GM21786 (cell line): ENCODE measurements around the gene SORBS2.

Experiments used
- ATAC-seq: cut with Tn5 transposase; IDR thresholded peaks from one replicate; pipeline ENCODE4 v1.9.1; 2021; ENCODE audit not compliant: unreplicated experiment

Gene SORBS2

DNA sequence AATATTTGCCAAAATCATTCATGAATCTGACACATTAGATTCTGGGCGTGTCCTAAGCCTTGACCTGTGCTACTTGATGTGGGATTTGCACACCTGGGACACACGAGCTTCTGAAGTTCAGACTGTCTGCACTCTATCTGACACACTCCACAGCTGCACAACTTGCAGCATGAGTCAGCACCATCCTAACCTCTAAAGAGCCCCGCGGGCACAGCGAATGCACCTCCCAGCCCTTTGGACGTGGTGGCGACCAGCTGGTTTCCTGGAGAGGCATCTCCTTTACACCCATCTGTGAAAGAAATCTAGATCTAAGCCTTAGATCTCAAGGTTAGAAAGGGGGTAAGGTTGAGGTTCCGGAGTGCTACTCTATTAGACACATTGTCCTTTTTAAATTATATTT lies 69.2 kb downstream of the SORBS2 start:
- ATAC-seq, result peak; percentile 64

DNA sequence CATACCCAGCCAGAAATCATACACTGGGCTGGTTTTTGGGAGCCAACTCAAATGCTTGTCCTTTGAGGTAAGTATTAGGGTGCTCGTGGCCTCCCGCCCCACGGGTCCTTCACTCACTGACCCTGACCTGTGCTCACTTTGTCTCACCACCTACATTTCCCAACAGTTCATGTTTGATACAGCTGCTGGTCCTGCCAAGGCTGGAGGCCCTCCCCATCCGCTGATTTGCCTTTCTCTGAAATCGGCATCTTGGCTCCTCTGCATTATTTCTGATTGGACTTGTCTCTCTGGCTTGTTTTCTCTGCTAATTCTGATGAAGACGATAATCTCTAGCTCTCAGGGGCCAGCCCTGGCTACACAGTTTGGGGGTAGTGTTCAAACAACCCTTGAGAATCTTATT lies 70.2 kb downstream of the SORBS2 start:
- ATAC-seq, result no peak

DNA sequence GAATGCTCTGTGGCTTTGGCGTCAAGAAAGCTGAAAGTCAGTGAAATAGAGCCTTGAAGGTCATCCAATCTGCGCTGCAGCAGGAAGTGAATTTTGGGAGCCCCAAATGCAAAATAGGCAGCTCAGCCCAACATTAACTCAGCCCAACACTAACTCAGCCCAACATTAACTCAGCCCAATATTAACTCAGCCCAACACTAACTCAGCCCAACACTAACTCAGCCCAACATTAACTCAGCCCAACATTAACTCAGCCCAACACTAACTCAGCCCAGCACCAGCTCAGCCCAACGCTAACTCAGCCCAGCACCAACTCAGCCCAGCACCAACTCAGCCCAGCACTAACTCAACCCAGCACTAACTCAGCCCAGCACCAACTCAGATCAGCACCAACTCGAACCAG lies 71.5 kb downstream of the SORBS2 start:
- ATAC-seq, result no peak

DNA sequence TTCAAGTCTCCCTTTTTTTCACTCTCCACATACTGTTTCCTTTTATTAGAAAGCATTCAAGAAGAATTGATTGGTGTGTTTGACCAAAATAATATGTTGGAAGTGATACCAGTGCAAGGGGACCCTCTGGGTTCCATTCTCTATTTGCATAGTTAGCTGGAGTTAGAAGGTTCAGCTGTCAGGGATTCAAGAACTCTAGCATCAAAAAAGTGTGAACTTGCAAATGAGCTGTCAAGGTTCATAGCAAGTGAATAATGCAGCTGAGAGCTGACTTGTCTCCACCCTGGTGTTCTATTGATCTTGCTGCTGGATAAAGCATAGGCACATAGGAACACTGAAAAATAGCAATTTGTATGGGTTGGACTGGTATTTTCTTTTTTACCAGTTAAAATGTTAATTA lies 73.2 kb downstream of the SORBS2 start:
- no peak for ATAC-seq

DNA sequence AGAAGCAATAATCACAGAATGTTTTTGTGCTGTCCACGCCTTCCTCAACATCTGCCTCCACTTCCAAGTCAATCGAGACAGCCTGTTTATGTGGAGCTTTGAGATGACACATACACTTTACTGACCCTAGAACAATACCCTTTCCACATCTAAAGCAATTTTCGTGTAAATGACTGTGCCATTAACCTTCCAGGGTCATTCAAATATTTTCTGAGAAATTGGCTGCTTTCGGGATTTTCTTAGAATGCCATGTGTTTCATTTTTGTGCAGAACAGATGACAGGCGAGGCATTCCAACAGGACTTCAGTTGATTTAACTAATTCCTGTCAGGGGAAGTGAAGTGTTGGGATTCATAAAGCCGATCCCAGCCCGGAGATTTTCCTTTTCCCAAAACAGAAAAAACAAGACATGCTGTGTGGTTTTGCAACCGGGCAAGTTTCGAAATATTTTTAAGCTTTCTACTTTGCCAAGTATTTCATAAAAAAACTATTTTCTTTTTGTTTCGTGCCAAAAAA lies 73.9 kb downstream of the SORBS2 start:
- no peak for ATAC-seq

DNA sequence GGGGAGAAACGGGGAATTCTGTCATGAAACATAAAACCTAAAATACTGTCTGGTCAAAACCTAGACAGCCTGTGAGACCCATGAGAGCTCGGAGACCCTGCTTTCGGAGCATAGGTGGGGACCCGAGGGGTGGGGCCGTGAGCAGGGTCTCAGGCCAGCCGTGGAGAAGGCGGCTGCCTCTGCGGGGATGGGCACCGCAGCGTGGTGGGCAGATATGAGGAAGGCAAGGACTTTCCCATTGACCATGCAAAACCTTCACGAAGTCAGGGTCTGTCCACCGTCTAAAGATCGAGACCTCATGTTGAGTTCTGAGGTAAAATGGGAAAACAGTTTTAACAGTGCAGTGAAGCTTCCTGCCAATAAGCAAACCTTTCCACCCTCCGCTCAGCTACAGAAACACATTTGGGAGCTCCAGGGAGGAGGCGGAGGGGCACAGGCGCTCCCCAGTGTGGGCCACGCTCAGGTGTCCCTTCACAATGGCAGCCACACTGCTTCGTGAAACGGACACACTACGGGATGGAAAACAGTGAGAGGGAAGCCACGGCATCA lies 74.4 kb downstream of the SORBS2 start:
- no peak for ATAC-seq

DNA sequence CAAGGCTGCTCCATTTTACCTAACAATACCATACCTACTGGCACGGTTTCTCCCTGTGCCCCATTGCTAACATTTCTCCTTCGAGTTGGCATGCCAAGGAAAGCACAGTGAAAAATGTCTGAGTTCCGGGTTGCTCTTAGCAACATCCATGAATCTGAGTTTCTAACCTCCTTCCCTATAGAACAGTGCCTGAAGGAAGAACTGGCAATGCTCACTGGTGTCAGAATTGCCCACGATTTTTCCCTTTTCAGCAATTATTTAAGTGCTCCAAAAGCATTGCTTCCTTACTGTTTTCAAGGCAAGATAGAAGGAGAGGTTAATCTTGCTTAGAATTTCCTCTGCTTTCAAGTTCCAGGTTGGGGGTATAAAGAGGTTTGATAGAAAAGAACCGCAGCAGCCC lies 75.1 kb downstream of the SORBS2 start:
- no peak for ATAC-seq

DNA sequence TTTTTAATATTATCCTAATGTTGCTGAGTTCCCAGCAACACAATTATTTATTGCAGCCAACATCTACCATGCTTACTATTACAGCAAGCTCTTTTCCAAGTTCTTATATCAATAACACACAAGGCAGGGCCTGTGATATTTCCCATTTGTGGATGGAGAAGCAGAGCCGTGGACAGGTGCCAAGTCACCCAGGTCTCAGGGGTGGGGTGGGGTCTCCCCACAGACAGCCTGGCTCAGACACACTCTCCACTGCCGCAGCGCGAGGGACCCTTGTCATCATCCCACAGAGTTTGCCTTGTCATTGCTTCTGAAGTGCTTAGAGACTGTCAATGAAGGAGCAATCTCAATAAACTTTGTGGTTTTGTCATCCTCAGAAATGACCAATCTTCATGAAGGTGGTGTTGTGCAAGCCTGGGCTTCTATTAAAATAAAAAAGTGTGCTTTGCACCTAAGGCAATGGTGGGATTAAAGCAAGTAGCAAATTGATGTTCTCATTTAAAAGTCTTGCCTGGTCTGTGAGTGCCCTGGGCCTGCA lies 76.1 kb downstream of the SORBS2 start:
- no peak for ATAC-seq

DNA sequence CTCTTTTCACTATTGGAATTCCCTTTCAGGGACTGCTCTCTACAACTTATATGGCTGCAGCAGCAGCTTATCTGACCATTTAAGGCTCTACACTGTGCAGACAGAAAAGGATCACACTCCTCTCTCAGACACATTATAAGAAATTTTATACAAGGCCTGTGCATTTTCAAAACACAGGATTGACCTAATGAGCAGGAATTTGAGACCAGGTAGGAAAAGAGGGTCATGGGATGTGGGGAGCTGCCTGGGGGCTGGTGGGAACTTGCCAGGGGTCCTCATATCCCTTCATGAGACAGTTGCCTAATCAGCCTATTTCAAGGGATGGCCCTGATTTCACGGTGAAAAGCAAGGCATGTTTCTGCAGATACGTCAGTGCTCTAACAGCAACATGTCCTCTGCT lies 77.1 kb downstream of the SORBS2 start:
- no peak for ATAC-seq

DNA sequence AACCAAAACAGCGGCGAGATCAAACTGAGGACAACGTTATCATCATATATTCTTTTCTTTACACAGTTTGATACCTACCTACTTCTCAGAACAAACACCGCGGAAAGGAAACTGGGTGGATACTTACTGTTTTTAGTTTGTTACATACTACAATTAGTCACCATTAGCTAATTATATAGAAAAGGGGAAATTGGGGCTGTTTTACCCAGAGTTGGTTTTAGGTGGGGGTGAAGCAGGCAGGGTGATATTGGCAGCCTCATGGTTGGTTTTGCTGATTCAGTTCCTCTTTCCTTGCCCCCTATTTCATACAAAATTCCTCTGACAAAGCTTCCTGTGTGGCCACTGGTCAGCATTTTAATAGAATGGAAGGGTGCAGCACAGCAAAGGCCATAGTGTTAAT lies 77.8 kb downstream of the SORBS2 start:
- ATAC-seq, result peak; percentile 72

DNA sequence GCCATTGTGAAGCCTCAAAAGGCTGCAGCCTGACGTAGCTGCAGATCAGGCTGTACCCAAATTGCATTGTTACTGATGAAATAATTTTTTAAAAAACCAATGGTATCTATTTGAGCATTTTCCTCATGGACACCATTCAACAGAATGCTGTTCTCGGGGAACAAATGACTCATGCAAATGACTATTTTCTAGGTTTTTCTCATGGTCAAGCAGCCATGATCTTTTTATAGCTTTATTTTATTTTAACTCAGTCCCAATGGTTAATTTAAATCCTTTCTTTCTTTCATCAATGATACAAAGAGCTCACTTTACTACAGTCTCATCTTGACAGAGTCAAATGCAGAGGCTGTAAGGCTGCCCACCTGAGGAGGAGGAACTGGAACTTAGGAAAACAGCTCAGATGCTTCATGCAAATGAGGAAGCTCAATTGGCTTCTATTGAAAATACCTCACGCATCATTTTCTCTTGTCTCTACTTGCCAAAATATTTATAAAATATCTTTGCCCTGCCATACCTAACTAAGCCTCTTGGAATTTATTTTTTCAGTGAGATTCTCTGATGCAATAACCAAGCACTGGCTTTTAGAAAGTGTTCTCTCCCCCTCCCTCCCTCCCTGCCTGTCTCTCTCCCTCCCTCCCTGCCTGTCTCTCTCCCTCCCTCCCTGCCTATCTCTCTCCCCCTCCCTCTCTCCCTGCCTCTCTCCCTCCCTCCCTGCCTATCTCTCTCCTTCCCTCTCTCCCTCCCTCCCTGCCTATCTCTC lies 81.0 kb downstream of the SORBS2 start:
- ATAC-seq, result peak; percentile 63

DNA sequence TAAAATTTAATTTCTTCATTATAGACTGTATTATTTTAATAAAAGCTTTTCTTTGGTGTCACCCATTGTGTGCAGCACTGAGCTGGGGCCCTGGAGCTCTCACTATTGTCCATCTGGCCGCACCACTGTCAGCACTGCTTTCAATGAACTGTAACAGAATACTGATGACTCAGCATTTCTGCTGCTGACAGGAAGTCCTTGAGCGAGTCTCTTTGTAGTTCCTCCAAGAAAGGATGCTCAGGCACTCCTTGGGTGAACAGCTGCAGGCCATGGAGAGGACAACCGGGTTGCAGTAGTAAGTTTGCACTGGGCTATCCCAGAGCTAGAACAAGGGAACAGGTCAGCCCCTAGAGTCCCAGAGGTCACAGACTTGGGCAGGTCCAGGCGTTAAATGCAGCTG lies 81.6 kb downstream of the SORBS2 start:
- peak; percentile 33 for ATAC-seq

DNA sequence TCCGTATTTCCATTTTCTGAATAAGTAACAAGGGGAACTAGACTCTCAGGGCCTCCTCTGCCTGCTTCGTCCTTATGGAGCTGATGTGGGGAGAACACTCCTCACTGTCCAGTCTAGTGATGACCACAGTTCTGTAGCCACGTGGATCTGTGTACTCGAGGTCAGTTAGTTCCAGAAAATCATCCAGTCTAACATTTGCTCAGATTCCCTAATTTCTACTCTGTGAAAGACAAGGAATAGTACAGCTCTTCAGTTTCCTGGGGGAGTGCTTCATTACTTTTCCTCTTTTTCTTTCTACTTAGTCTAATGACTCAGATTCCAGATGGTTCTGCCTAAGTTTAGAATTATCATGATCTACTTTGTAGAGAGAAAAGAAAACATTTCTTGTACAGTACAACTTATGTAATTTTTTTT lies 82.6 kb downstream of the SORBS2 start:
- no peak for ATAC-seq

DNA sequence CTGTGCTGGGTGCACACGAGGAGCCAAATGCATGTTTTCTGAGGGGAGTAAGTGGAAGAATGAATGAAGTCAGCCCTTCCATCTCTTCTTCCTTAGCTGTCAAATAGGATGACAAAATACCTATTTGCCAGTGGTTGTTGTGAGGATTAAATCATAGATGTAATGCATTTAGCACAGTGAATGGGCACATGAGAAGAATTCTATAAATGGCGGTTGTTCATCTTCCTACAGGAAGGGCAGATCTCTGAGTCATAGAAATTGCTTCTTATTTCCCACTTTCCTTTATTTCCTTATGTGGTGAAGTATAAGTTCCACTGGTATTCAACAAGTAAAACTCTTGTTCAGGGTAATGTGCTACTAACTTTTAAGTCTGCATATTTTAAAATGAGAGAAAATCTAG lies 83.1 kb downstream of the SORBS2 start:
- ATAC-seq, result no peak

DNA sequence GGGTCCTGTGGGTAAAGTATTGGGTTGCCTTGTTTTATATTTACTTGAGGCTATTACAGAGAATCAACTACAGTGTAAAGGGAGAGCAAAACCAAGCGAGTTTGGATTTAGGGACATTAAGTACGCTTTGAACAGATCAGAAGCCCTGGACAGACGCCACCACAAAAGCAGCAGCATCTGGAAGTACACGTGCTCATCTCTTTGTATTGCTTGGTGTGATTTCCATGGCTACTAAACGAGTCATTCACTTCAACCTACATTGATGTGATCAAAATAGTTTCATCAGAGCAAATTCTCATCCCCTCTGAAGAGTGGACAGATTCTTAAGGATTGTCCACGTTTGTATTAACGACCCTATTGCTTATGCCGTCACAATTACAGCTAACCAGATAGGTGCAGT lies 85.1 kb downstream of the SORBS2 start:
- ATAC-seq, result no peak

DNA sequence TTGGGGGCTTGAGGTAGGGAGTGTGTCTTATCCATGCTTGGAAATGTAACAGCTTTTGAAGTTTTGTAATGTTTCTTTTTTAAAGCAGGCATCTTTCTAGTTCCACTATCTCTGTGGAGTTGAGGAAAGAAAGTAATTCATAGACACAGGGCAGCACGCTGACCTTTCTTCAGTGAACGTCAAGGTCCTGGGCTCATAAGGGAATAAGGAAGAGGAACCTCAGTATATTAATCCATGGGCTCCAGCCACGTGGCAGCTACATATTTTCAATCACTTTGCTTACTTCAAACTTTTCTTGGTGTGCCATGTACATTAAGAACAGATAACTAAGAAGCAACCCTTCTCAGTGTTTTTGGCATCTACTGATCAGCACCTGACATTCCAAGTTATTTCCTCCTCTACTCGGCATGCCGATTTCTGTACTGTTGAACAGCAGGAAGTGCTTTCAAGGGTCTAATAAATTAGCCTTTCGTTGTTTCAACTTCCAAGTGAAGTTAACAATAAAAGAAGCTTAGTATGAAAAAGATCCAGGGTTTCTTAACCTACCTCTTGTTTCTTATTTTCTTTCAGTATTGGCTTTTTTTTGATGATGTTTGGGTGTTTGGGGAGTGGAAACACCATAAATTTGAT lies 88.2 kb downstream of the SORBS2 start:
- ATAC-seq, result no peak

DNA sequence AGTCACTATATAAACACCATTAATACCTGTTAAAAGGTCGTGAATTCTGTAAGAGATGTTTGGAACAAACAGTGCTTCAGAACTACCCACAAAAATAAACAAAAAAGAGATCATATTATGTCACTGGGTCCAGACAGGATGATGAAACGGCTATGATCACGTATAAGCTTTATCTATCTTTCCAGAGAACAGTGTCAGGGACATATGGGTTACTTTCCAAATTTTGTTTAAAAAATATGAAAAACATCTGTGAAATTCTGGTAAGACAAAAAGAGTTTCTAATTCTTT lies 90.0 kb downstream of the SORBS2 start:
- no peak for ATAC-seq

DNA sequence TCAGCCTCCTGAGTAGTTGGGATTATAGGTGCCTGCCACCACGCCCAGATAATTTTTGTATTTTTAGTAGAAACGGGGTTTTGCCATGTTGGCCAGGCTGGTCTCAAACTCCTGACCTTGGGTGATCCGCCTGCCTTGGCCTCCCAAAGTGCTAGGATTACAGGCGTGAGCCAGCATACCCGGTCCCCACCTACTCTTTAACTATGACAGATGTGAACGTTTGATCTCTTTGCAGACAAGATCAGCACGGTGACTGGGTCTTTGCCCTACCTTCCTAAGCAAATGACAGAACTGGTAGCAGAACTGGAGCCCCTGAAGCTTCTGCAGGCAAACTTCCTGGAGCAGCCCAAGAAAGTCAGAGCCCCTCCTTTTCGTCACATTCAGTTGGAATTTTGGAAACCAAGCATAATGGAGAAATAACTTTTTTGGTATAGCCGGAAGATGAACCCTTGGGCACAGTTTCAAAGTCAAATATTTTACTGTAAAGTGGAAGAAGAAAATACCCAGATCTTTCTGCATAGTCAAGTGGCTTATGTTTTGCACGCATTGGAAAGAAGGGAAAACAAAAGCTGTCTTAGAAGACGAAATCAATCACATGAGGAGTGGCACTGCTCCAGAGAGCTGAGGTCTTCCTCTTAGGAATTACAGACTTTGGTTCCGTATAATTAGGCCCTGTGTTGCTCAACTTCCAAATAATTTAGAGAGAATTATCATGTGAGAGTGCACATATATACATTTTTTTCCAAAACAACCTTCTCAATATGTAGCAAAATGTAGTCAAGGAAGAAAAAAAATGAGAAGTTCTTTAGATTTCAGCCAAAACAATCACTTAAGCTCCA lies 90.6 kb downstream of the SORBS2 start:
- ATAC-seq, result no peak

DNA sequence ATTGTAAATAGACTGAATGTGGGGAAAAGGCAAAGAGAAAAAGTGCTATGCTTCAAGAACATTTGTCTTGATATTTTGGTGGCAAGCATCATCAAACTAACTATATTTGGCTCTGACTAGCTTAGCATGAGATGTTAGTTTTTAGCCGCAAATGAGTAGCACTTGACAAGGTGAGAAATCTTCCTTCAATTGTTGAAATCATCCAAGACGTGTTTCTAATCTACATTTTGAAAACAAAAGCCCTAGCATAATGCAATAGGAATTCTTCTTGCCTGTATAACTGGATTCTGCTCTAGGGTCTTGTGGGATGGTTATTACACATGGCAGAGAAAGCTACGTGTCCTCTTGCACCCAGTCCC lies 92.5 kb downstream of the SORBS2 start:
- no peak for ATAC-seq

DNA sequence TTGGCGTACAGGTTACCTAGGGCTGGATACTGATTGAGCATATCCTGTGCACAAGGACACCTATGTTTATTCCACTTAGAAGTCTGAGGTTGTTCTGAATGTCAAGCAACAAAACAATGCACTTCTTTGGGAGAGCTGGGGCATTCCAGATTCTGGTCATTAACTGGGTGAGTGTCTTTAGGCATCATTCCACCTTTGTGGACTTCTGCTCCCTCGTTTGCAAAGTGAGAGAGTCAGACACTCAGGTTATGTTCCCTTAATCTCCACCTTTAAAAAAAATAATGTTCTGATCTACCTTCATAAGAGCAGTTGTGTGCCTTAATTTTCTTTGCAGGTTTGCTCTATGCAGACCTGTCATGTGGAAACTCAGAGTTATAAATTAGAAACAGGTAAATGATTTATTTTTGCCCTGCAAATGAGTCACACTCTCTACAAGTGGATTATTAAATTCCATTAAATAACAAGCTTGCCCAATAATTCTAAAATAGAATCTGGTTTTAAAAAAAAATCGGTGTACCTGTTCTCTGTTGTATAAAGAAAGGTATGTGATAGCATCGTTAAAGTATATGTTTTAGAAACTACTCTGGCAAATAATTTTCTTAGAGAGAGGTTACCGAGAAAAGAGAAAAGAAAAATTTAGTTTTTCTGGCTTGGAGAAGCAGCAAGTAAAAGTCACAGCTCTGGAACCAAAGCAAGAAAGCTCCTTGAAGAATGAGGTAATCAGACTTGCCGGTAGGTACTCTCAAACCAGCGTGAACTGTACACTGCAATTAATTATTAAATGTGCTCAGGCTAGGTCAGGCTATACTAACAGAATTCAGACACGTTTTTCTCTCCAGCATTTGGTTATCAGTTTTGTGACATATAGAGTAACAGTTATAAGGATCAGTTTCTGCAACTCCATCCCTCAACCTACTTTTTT lies 93.2 kb downstream of the SORBS2 start:
- ATAC-seq, result peak; percentile 59

DNA sequence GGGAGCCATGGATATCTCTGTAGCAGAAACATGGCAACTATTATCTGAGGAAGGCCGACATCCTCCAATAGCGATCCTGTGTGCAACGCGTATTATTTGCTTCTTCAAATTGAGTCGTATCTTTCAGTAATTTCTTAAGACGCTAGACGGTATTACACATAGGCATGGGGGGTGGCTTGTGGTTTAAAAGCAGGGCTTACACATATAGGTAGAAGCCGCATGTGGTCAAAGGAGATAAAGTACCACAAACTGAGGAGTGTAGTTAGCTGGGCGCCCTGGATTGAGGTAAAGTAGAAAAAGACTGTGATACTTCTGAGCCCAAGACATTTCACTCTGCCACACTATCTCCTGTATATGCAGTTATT lies 94.6 kb downstream of the SORBS2 start:
- no peak for ATAC-seq
